Type B pancreatic cell (in vitro differentiated cells): ENCODE results near the gene HMOX2. TPM values are rescaled to one million over a fixed set of nuclear protein-coding genes. Genes with fewer than 3 reads are reported as not detected.

ENCODE experiments used
- DNase-seq: peaks from one replicate; pipeline ENCODE4 v3.0.0; 2021; ENCODE audit warnings: mixed read lengths; ENCODE audit not compliant: unreplicated experiment; ENCODE audit errors: extremely low spot score
- H3K27ac Mint-ChIP-seq: 2 replicates; pipeline ENCODE4 v1.8.0; 2021; ENCODE audit warnings: mild to moderate bottlenecking, mixed read lengths
- H3K27me3 Mint-ChIP-seq: 2 replicates; pipeline ENCODE4 v1.8.0; 2021; ENCODE audit warnings: mixed read lengths
- H3K36me3 Mint-ChIP-seq: 2 replicates; pipeline ENCODE4 v1.8.0; 2021; ENCODE audit warnings: mixed read lengths
- H3K4me1 Mint-ChIP-seq: one replicate; pipeline ENCODE4 v1.8.0; 2021; ENCODE audit warnings: mixed read lengths; ENCODE audit not compliant: unreplicated experiment
- H3K4me3 Mint-ChIP-seq: 2 replicates; pipeline ENCODE4 v1.8.0; 2021; ENCODE audit warnings: mild to moderate bottlenecking, mixed read lengths
- H3K9me3 Mint-ChIP-seq: 2 replicates; pipeline ENCODE4 v1.8.0; 2021; ENCODE audit warnings: mixed read lengths
- total RNA-seq: library from RNA; stranded (reverse); gene quantifications from 2 replicates; pipeline ENCODE4 v1.2.1, GENCODE V29; 2021; ENCODE audit warnings: low replicate concordance
- TF ChIP-seq, protein P1 (sequence below): fragments of 200-600 bp; sonication (generic); conservative IDR thresholded peaks from 2 replicates; pipeline ENCODE4 v1.5.0; 2021; ENCODE audit warnings: antibody characterized with exemption, mild to moderate bottlenecking

The HMOX2 gene
- total RNA-seq, 1 donor from 2014 or later: 46.2 TPM

DNA sequence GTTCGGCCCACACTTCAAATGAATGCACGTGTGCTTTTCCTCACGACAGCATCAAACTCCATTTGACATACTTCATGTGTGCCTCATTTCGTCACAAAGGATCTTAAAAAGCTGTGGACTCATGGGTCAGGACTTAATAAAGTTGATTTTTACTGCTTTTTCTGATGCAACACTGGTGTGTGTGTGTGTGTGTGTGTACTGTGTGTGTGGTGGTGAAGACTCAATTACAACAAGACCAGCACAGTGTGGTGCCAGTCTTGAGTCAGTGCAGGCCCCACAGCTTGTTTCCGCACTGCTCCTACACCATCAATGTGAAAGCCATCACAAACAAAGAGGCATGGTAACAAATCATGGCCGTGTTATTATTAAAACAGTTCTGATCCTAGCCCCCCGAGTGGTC is 44.7 kb downstream of the HMOX2 start:
- Mint-ChIP-seq H3K4me1 (peaks cover 30% of the 10 kb centered on the region), H3K9me3 (no peaks in the 10 kb centered on the region), H3K36me3 (no peaks in the 10 kb centered on the region), H3K27ac (no peak overlapping the region), H3K4me3 (no peak overlapping the region), H3K27me3 (no peaks in the 10 kb centered on the region)
- TF ChIP-seq, protein P1, sequence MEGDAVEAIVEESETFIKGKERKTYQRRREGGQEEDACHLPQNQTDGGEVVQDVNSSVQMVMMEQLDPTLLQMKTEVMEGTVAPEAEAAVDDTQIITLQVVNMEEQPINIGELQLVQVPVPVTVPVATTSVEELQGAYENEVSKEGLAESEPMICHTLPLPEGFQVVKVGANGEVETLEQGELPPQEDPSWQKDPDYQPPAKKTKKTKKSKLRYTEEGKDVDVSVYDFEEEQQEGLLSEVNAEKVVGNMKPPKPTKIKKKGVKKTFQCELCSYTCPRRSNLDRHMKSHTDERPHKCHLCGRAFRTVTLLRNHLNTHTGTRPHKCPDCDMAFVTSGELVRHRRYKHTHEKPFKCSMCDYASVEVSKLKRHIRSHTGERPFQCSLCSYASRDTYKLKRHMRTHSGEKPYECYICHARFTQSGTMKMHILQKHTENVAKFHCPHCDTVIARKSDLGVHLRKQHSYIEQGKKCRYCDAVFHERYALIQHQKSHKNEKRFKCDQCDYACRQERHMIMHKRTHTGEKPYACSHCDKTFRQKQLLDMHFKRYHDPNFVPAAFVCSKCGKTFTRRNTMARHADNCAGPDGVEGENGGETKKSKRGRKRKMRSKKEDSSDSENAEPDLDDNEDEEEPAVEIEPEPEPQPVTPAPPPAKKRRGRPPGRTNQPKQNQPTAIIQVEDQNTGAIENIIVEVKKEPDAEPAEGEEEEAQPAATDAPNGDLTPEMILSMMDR: no peak
- no peak for DNase-seq

DNA sequence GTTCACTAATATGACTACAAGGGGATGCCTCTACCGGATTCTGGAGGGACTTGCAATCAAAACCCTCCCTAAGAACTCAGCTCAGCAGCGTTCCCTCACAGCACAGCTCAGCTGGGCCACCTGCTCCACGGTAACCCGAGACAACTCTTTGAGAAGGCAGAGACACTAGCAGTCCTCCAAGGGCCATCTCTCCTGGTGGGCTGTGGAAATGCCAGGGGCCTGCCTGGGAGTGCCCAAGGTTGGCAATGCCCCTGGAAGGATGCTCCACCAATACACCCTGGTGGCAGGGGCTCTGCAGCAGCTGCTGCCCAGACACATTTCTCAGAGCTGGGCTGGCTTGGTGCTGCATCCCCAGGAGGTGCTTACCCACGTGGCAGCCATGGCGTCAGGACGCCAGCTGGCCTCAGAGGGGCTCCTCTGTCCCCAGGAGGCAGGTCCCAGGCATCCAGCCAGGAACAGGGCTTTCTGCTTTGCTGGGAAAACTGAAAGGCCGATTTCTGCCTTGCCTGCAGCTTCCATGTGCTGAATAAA is 45.9 kb downstream of the HMOX2 start:
- H3K36me3 Mint-ChIP-seq: no peaks in the 10 kb centered on the region
- no peaks in the 10 kb centered on the region for H3K9me3 Mint-ChIP-seq
- no peak overlapping the region for H3K27ac Mint-ChIP-seq
- no peak for DNase-seq
- no peaks in the 10 kb centered on the region for H3K27me3 Mint-ChIP-seq
- H3K4me1 Mint-ChIP-seq: peaks cover 28% of the 10 kb centered on the region
- no peak overlapping the region for H3K4me3 Mint-ChIP-seq
- TF ChIP-seq, protein P1: no peak

DNA sequence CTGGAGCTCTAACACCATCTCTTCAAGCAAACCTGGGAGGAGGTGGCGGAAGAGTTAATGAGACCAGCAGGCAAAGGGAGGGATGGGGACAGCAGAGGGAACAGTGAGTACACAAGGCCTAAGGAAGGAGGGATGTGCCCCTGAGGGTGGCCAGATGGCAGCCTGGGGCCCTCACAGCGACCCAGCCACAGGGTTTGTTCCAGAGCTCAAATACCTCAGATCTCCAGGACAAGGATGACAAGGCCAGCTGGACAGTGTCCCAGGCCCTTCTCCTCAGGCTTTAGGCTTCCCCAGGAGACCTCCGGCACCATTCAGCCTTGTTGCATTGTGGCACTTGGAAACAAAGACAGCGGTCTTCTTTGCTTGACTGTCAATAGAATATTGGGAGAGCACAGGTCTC is 47.5 kb downstream of the HMOX2 start:
- Mint-ChIP-seq H3K36me3 (peaks cover 3% of the 10 kb centered on the region), H3K4me1 (peaks cover 32% of the 10 kb centered on the region), H3K27ac (no peak overlapping the region), H3K9me3 (no peaks in the 10 kb centered on the region), H3K4me3 (no peak overlapping the region), H3K27me3 (no peaks in the 10 kb centered on the region)
- TF ChIP-seq, protein P1: no peak
- DNase-seq: no peak

DNA sequence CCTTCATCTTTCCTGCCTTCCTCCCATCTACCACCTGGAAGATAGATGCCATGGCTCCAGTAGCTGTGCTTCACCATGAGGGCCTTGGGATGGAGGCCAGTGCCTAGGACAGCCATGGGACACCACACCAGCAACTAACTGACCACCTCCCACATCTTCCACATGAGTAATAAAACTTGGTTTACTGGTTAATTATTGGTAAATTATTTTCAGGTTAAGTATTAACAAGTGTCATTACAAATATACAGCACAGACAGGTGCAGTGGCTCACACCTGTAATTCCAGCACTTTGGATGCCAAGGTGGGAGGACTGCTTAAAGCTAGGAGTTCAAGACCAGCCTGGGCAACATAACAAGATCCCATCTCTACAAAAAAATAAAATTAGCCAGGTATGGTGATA is 48.4 kb downstream of the HMOX2 start:
- Mint-ChIP-seq H3K27me3 (no peaks in the 10 kb centered on the region), H3K4me3 (no peak overlapping the region), H3K36me3 (peaks cover 3% of the 10 kb centered on the region), H3K9me3 (no peaks in the 10 kb centered on the region), H3K27ac (no peak overlapping the region), H3K4me1 (peaks cover 33% of the 10 kb centered on the region)
- DNase-seq: no peak
- TF ChIP-seq, protein P1: no peak

DNA sequence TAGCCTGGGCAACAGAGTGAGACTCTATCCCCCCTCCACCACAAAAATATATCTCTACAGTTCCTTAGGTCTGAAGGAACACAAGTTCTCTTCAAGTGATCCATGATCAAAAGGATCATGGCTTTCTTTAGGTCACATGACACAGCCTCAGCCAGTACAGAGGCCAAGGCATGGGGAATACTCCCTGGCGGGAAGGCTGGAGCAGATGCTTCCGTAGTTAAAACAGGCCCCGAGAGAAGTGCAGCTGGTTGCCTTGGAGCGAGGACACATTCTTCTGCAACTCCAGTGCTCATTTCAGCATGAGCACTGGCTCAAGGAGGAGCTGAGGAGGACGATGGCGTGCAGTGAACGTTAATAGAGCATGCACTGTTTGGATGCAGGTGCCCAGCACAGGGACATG is 48.9 kb downstream of the HMOX2 start:
- no peak for DNase-seq
- H3K4me3 Mint-ChIP-seq: no peak overlapping the region
- H3K27me3 Mint-ChIP-seq: no peaks in the 10 kb centered on the region
- TF ChIP-seq, protein P1: no peak
- no peak overlapping the region for H3K27ac Mint-ChIP-seq
- peaks cover 31% of the 10 kb centered on the region for H3K4me1 Mint-ChIP-seq
- no peaks in the 10 kb centered on the region for H3K9me3 Mint-ChIP-seq
- peaks cover 3% of the 10 kb centered on the region for H3K36me3 Mint-ChIP-seq
